Thyroid gland (tissue), 4 donors: Measurements from ENCODE around the gene CCDC154. TPM values are rescaled to one million over a fixed set of nuclear protein-coding genes. Genes with fewer than 3 reads are reported as not detected.

Experiments
- DNase-seq, 2 donors: peaks; one replicate each; pipeline ENCODE4 v3.0.0-alpha.2; 2019
- H3K27ac ChIP-seq, 3 donors: fragments of 200-600 bp; sonication (generic); 1 replicate in 2 of 3; 2 replicates in 1 of 3; pipeline ENCODE4 v1.5.1; 2016 to 2019; ENCODE audit warnings: mild to moderate bottlenecking in 1 of 3, moderate library complexity in 1 of 3
- H3K27me3 ChIP-seq: fragments of 200-600 bp; sonication (generic); one replicate; pipeline ENCODE4 v1.5.1; 2019
- H3K36me3 ChIP-seq, 2 donors: fragments of 200-600 bp; sonication (generic); one replicate each; pipeline ENCODE4 v1.5.1; 2016 to 2019
- H3K4me1 ChIP-seq, 2 donors: fragments of 200-600 bp; sonication (generic); one replicate each; pipeline ENCODE4 v1.5.1; 2017 to 2019
- H3K4me3 ChIP-seq, 3 donors: fragments of 200-600 bp; sonication (generic); replicated peaks in 1 of 3; 1 replicate in 2 of 3; 2 replicates in 1 of 3; pipeline ENCODE4 v1.5.1; 2016; ENCODE audit warnings: mild to moderate bottlenecking in 1 of 3
- H3K9me3 ChIP-seq: fragments of 200-600 bp; sonication (generic); one replicate; pipeline ENCODE4 v1.5.1; 2017
- CTCF ChIP-seq, 6 experiments: fragments of 200-600 bp in 3 of 6; fragments of 450-650 bp in 3 of 6; sonication (generic) in 3 of 6; IDR thresholded peaks; one replicate each; pipeline ENCODE4 v1.5.1; 2016 to 2019; ENCODE audit warnings: antibody characterized with exemption in 6 of 6, mild to moderate bottlenecking in 2 of 6, inconsistent platforms in 1 of 6, moderate library complexity in 1 of 6
- POLR2A ChIP-seq, 2 donors: fragments of 450-650 bp; IDR thresholded peaks; one replicate each; pipeline ENCODE4 v1.6.1; 2017; ENCODE audit warnings: antibody characterized with exemption in 2 of 2, mild to moderate bottlenecking in 2 of 2, moderate library complexity in 1 of 2
- WGBS, 2 donors: methylation state at CpG; one replicate each; pipeline ENCODE4 v1.1.5; 2017; 5-methylcytosine and 5-hydroxymethylcytosine counted together
- intact Hi-C: fragments of 100-400 bp; cut with DNase I; formaldehyde crosslinking; loops from one replicate; pipeline ENCODE4 v1.15.1; 2023
- total RNA-seq, 4 donors: library from RNA; depleted of rRNA; stranded (reverse); fragments of >200 nt; gene quantifications; one replicate each; pipeline ENCODE4 v1.2.3, GENCODE V29; 2016

Gene CCDC154
- total RNA-seq, 4 donors from 2014 or later = 0.27 to 1.6 (median 0.99) TPM

GRCh38 chr16:1464196-1464893 is 20.0 kb upstream of the CCDC154 start:
- no peak overlapping the region for H3K27ac ChIP-seq
- WGBS, 2 donors = 91% methylated on average over 31 to 41 of the region's 41 CpGs
- peaks cover 11 to 18% of the 10 kb centered on the region in 2 donors for H3K36me3 ChIP-seq
- no peaks in the 10 kb centered on the region for H3K4me1 ChIP-seq
- DNase-seq = no peak
- no peak overlapping the region for H3K4me3 ChIP-seq
- TF ChIP-seq POLR2A (IDR thresholded peaks at IDR 0.05) (no peak), CTCF (IDR thresholded peaks at IDR 0.05) (no peak)
- H3K27me3 ChIP-seq = no peaks in the 10 kb centered on the region
- intact Hi-C loops = no loop called here
- no peaks in the 10 kb centered on the region for H3K9me3 ChIP-seq

- peaks cover 18 to 21% of the 10 kb centered on the region in 2 donors for H3K36me3 ChIP-seq
- no peaks in the 10 kb centered on the region for H3K9me3 ChIP-seq
- 89 to 95% methylated on average over 11 to 23 of the region's 24 CpGs for WGBS, 2 donors
- H3K4me3 ChIP-seq = no peak overlapping the region
- DNase-seq = no peak
- TF ChIP-seq POLR2A (IDR thresholded peaks at IDR 0.05) = no peak
- no peak for TF ChIP-seq CTCF (IDR thresholded peaks at IDR 0.05)
- H3K27ac ChIP-seq = no peak overlapping the region
- no peaks in the 10 kb centered on the region for H3K27me3 ChIP-seq
- H3K4me1 ChIP-seq = no peaks in the 10 kb centered on the region
- intact Hi-C loops = no loop called here
Measured at GRCh38 chr16:1461146-1461545, 16.8 kb upstream of the CCDC154 start.

GRCh38 chr16:1460602-1461138 is 16.3 kb upstream of the CCDC154 start:
- TF ChIP-seq POLR2A (IDR thresholded peaks at IDR 0.05) (no peak), CTCF (IDR thresholded peaks at IDR 0.05) (no peak)
- Histone ChIP-seq H3K27me3 (no peaks in the 10 kb centered on the region), H3K27ac (no peak overlapping the region), H3K9me3 (no peaks in the 10 kb centered on the region), H3K4me1 (no peaks in the 10 kb centered on the region), H3K4me3 (no peak overlapping the region), H3K36me3 (peaks cover 22 to 25% of the 10 kb centered on the region in 2 donors)
- no peak for DNase-seq
- 94 to 100% methylated on average over 2 to 13 of the region's 30 CpGs for WGBS, 2 donors
- intact Hi-C loops = no loop called here

- no peak for DNase-seq
- intact Hi-C loops = no loop called here
- Histone ChIP-seq H3K36me3 (peaks cover 30 to 32% of the 10 kb centered on the region in 2 donors), H3K27me3 (no peaks in the 10 kb centered on the region), H3K27ac (no peak overlapping the region), H3K4me1 (no peaks in the 10 kb centered on the region), H3K4me3 (no peak overlapping the region), H3K9me3 (no peaks in the 10 kb centered on the region)
- TF ChIP-seq CTCF (IDR thresholded peaks at IDR 0.05) (no peak), POLR2A (IDR thresholded peaks at IDR 0.05) (no peak)
- 86 to 88% methylated on average over 10 of the region's 10 CpGs for WGBS, 2 donors
Measured at GRCh38 chr16:1459967-1460366, 15.6 kb upstream of the CCDC154 start.

- no peak for TF ChIP-seq POLR2A (IDR thresholded peaks at IDR 0.05)
- Histone ChIP-seq H3K4me3 (no peak overlapping the region), H3K4me1 (no peaks in the 10 kb centered on the region), H3K27ac (no peak overlapping the region), H3K27me3 (no peaks in the 10 kb centered on the region), H3K36me3 (peaks cover 38 to 42% of the 10 kb centered on the region in 2 donors), H3K9me3 (no peaks in the 10 kb centered on the region)
- intact Hi-C loops = no loop called here
- 84 to 89% methylated on average over 11 to 14 of the region's 14 CpGs for WGBS, 2 donors
- no peak for DNase-seq
Measured at GRCh38 chr16:1458977-1459341, 14.6 kb upstream of the CCDC154 start.
